Karpas-422 (cell line): ENCODE data around the gene SPON1. TPM values are rescaled to one million over a fixed set of nuclear protein-coding genes. Genes with fewer than 3 reads are reported as not detected.

ENCODE experiments used
- DNase-seq: peaks from one replicate; pipeline ENCODE4 v3.0.0-alpha.2; 2015
- H2AFZ ChIP-seq: fragments of 200-600 bp; sonication (generic); 2 replicates; pipeline ENCODE4 v1.6.1; 2014; ENCODE audit warnings: antibody characterized with exemption, low read length, mixed read lengths
- H3K27ac ChIP-seq: fragments of 200-600 bp; sonication (generic); 2 replicates; pipeline ENCODE4 v1.5.1; 2014; ENCODE audit warnings: mild to moderate bottlenecking, low read length, moderate library complexity
- H3K27me3 ChIP-seq: fragments of 200-600 bp; sonication (generic); 2 replicates; pipeline ENCODE4 v1.6.1; 2014; ENCODE audit warnings: low read length, mixed read lengths
- H3K36me3 ChIP-seq: fragments of 200-600 bp; sonication (generic); 2 replicates; pipeline ENCODE4 v1.6.1; 2014; ENCODE audit warnings: low read length, mixed read lengths; ENCODE audit not compliant: insufficient read depth
- H3K4me1 ChIP-seq: fragments of 200-600 bp; sonication (generic); 2 replicates; pipeline ENCODE4 v1.6.1; 2014; ENCODE audit warnings: mild to moderate bottlenecking, low read length, mixed read lengths
- H3K4me2 ChIP-seq: fragments of 200-600 bp; sonication (generic); 2 replicates; pipeline ENCODE4 v1.6.1; 2014; ENCODE audit warnings: low read length, low read depth, mild to moderate bottlenecking; ENCODE audit not compliant: poor library complexity, severe bottlenecking
- H3K4me3 ChIP-seq: fragments of 200-600 bp; sonication (generic); 2 replicates; pipeline ENCODE4 v1.5.1; 2014; ENCODE audit warnings: mild to moderate bottlenecking, antibody characterized with exemption, low read length, mixed read lengths
- H3K79me2 ChIP-seq: fragments of 200-600 bp; sonication (generic); 2 replicates; pipeline ENCODE4 v1.6.1; 2014; ENCODE audit warnings: mild to moderate bottlenecking, low read length, mixed read lengths
- H3K9ac ChIP-seq: fragments of 200-600 bp; sonication (generic); 2 replicates; pipeline ENCODE4 v1.6.0; 2014; ENCODE audit warnings: low read length
- H3K9me2 ChIP-seq: fragments of 200-600 bp; sonication (generic), shearing (Covaris generic); replicated peaks from 2 replicates; pipeline ENCODE4 v1.6.0; 2014; ENCODE audit warnings: mild to moderate bottlenecking, low read length, moderate library complexity; ENCODE audit not compliant: insufficient read depth
- H3K9me3 ChIP-seq: fragments of 300-700, 200-600 bp; sonication (generic); 2 replicates; pipeline ENCODE4 v1.6.1; 2014; ENCODE audit warnings: low read length, mixed read lengths
- H4K20me1 ChIP-seq: fragments of 200-600 bp; sonication (generic); 2 replicates; pipeline ENCODE4 v1.6.1; 2014; ENCODE audit warnings: mild to moderate bottlenecking, antibody characterized with exemption, low read length, low read depth; ENCODE audit not compliant: insufficient read depth
- total RNA-seq: library from RNA; depleted of rRNA; stranded (reverse); fragments of >200 nt; shearing (Covaris generic); gene quantifications from 2 replicates; pipeline ENCODE4 v1.2.3, GENCODE V29; 2014; ENCODE audit warnings: low replicate concordance

Gene SPON1
- total RNA-seq, 1 experiment from 2014 or later, result not detected

DNA sequence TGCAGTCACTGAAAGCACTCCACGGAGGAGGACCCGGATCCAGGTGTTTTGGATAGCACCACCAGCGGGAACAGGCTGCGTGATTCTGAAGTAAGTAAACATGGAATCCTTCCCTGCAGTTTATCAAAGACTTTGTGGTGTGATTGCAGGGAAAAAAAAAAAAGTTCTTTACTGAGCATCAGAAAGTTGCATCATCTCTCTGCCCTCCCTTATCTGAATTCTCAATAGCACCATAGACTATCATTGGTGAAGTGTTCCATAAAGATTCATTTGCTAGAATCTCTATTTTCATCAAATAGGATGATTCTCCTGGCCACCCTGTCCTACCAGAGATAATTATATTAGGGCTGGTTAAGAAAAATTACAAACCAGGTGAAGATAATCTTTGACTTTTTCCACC lies 79.0 kb downstream of the SPON1 start:
- Histone ChIP-seq H3K4me1 (no peaks in the 10 kb centered on the region), H3K4me3 (no peak overlapping the region), H3K9ac (no peak overlapping the region), H3K4me2 (no peak overlapping the region), H4K20me1 (no peaks in the 10 kb centered on the region), H3K36me3 (no peaks in the 10 kb centered on the region), H2AFZ (no peak overlapping the region), H3K9me3 (no peaks in the 10 kb centered on the region), H3K79me2 (no peaks in the 10 kb centered on the region), H3K27ac (no peak overlapping the region), H3K9me2 (no peaks in the 10 kb centered on the region), H3K27me3 (no peaks in the 10 kb centered on the region)
- no peak for DNase-seq

DNA sequence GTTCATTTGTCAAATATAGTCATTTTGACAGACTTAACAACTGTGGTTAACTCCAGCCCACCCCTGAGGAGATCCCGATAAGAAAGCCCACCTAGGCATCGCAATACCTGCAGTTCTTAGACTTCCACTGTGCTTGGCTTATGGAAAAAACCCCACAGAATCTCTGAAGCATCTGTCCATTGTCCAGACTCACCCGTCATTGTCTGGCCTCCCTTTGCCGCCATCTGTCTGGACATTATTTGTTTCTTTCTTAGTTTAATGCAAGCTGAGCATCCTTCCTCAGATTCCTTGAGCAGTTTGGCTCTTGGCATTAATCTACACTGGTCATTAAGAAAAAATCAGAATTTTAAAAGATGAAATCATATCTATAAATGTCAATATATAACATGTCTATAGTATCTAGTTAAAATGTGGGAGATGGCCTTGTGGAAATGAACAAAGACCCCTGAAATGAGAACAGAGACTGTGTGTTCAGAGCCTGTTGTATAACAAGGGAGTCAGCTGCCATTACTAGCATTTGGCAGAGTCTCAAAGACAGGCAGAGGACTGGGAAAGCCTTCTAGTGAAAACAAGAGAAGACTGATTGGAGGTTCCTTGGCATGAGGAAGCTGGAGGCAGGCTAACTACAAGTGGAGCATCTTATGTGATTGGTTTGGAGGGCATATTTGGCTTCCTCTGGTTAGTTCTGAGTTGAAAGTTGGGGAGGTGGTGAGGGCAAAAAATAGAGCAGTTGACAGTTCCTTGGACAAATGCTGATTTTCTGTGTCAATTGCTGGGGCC lies 80.4 kb downstream of the SPON1 start:
- H3K9me2 ChIP-seq, result no peaks in the 10 kb centered on the region

DNA sequence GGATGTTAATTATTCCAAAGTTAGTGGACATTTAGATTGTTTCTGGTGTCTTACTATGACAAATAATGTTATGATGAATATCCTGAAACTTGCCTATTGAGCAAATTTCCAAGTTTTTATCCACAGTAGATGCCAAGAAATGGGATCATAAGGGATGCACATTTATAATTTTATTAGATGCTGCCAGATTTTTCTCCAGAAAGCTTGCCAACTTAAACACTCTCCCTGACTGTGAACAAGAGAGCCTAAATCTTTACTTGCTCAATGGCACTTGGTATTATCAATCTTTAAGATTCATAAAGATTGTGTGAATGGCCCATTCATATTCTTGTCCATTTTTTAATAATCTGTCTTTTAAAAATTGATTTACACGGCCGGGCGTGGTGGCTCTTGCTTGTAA lies 82.4 kb downstream of the SPON1 start:
- Histone ChIP-seq H3K9me2 (no peaks in the 10 kb centered on the region), H4K20me1 (no peaks in the 10 kb centered on the region), H3K27me3 (no peaks in the 10 kb centered on the region), H3K79me2 (no peaks in the 10 kb centered on the region), H3K27ac (no peak overlapping the region), H3K4me3 (no peak overlapping the region), H3K9me3 (no peaks in the 10 kb centered on the region), H3K4me2 (no peak overlapping the region), H2AFZ (no peak overlapping the region), H3K4me1 (no peaks in the 10 kb centered on the region), H3K36me3 (no peaks in the 10 kb centered on the region), H3K9ac (no peak overlapping the region)
- no peak for DNase-seq

More for the DNA sequence above, 80.4 kb downstream of the SPON1 start:
- Histone ChIP-seq H3K4me1 (no peaks in the 10 kb centered on the region), H3K9me3 (no peaks in the 10 kb centered on the region), H3K27ac (no peak overlapping the region), H3K36me3 (no peaks in the 10 kb centered on the region), H3K79me2 (no peaks in the 10 kb centered on the region), H2AFZ (no peak overlapping the region), H3K27me3 (no peaks in the 10 kb centered on the region), H3K9ac (no peak overlapping the region), H3K4me2 (no peak overlapping the region), H3K4me3 (no peak overlapping the region), H4K20me1 (no peaks in the 10 kb centered on the region)
- DNase-seq, result no peak

DNA sequence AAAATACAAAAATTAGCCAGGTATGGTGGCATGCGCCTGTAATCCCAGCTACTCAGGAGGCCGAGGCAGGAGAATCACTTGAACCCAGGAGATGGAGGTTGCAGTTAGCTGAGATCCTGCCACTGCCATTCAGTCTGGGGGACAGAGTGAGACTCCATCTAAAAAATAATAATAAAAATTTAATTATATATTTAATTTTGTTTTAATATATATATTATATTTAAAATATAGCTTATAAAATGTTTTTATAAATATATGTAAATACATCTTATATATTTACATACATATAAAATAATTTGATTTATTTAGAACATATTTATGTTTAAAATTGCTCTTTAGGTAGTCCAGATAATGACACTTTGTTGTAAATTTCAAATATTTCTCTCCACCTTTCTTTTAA lies 82.9 kb downstream of the SPON1 start:
- DNase-seq, result no peak
- Histone ChIP-seq H3K9me2 (no peaks in the 10 kb centered on the region), H3K79me2 (no peaks in the 10 kb centered on the region), H3K36me3 (no peaks in the 10 kb centered on the region), H3K4me2 (no peak overlapping the region), H2AFZ (no peak overlapping the region), H3K9me3 (no peaks in the 10 kb centered on the region), H3K27me3 (no peaks in the 10 kb centered on the region), H3K9ac (no peak overlapping the region), H3K4me3 (no peak overlapping the region), H3K27ac (no peak overlapping the region), H4K20me1 (no peaks in the 10 kb centered on the region), H3K4me1 (no peaks in the 10 kb centered on the region)

DNA sequence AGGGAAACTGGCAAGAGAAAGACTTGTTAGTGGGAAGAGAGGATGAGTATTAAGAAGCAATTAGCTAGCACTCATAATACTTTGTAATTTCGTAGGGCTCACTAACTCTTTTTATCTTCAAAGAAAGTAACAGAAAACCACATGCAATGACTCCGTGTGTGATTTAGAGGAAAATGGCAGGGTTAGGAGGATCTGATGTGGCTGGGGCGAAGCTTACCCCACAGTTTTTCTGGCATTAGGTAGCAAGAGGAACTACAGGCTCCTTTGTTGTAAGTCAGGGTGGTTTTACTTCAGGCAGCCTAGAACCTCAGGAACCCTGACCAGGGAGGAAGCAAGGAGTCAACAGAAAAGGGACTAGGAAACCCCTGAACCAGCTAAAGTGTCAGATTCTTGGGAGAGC lies 89.7 kb downstream of the SPON1 start:
- no peaks in the 10 kb centered on the region for H3K9me3 ChIP-seq

DNA sequence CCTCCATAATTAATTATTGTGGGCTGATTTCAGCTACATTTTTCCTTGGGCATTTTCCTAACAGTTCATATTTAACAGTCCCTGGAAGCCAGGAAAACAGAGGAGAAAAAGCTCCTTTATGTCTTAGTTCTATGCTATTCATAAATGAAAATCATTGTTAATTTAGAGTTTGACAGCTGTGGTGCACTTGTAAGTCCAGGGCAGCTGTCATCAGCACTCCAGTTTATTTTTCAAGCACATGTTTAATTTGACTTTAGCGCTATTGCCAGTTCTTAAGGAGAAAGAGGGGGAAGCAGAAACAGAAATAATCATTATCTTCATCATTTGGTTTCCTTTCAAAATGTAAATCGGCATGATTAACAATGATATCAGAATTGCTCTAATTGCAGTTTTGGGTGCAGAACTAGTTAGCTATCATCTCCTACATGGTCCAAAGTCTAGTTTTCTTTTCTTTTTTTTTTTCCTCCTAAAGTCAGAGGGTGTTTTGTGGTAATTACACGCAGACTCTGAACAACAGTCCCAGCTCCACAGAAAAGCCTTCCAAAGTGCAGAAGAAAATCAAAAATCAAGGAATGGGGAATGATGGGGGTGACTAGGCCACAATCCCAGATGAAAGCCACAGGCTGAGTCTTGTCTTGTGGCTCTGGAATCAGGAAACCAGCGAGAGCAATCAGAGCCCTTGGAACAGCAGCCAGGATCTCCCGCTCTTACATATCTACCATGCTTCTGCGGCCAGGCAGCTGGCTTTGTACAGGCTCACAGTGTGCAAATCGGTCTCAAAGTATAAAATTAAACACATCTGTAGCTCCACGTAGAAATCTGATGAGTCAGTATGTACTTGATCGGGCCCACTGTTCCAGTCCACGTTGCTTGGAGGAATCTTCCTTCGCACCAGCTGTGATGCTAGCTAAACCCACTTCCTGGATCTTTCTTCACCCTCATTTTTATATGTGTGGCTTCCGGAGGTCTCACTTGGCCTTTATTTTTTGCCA lies 91.9 kb downstream of the SPON1 start:
- DNase-seq, result no peak
- Histone ChIP-seq H3K9ac (no peak overlapping the region), H3K27ac (no peak overlapping the region), H3K79me2 (no peaks in the 10 kb centered on the region), H2AFZ (no peak overlapping the region), H3K36me3 (no peaks in the 10 kb centered on the region), H3K4me2 (no peak overlapping the region), H3K4me3 (no peak overlapping the region), H3K9me2 (no peaks in the 10 kb centered on the region), H4K20me1 (no peaks in the 10 kb centered on the region), H3K9me3 (no peaks in the 10 kb centered on the region), H3K27me3 (no peaks in the 10 kb centered on the region), H3K4me1 (no peaks in the 10 kb centered on the region)

More for the DNA sequence above, 89.7 kb downstream of the SPON1 start:
- Histone ChIP-seq H3K4me1 (no peaks in the 10 kb centered on the region), H2AFZ (no peak overlapping the region), H3K79me2 (no peaks in the 10 kb centered on the region), H3K4me2 (no peak overlapping the region), H3K9ac (no peak overlapping the region), H3K9me2 (no peaks in the 10 kb centered on the region), H3K36me3 (no peaks in the 10 kb centered on the region), H3K27me3 (no peaks in the 10 kb centered on the region), H3K4me3 (no peak overlapping the region), H4K20me1 (no peaks in the 10 kb centered on the region), H3K27ac (no peak overlapping the region)
- DNase-seq, result no peak

DNA sequence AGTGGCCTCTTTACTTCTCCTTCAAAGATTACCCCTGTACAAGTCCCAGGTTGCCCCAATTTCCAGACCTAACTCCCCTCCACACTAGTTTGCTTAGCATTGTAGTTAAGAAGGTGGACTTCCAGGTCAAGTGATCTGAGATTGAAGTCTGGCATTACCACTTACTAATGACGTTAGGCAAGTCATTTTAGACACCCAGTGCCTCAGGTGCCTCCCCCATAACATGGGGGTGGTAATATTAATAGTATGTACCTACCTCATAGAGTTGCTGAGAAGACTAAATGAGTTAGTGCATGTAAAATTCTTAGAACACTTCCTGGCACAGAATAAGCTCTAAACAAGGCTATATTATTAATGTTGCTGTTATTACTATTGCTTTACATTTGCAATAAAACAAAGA lies 93.4 kb downstream of the SPON1 start:
- Histone ChIP-seq H3K79me2 (no peaks in the 10 kb centered on the region), H3K9me2 (no peaks in the 10 kb centered on the region), H4K20me1 (no peaks in the 10 kb centered on the region), H3K27me3 (no peaks in the 10 kb centered on the region), H3K9me3 (no peaks in the 10 kb centered on the region), H3K4me1 (no peaks in the 10 kb centered on the region), H2AFZ (no peak overlapping the region), H3K4me3 (no peak overlapping the region), H3K9ac (no peak overlapping the region), H3K27ac (no peak overlapping the region), H3K4me2 (no peak overlapping the region), H3K36me3 (no peaks in the 10 kb centered on the region)
- no peak for DNase-seq

DNA sequence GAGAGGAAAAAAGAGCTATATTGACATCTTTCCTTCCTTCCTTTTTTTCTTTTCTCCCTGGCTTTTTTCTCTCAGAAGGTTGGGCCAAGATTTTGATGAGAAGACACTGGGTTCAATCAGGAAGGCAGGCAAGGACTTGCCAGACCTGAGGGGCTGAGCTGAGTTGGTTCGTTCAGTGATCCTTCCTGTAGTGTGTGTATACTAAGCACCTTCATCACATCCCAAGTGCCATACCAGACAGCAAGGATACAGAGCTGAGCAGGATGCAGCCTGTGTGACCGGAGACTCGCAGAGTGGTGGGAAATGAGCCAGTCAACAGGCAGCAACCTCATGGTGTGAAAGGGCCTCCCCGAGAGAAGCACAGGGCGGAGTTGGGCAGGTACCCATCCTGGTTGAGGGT lies 95.5 kb downstream of the SPON1 start:
- H3K79me2 ChIP-seq, result no peaks in the 10 kb centered on the region
- H3K36me3 ChIP-seq, result no peaks in the 10 kb centered on the region
- DNase-seq, result no peak
- no peaks in the 10 kb centered on the region for H3K27me3 ChIP-seq
- H3K9me3 ChIP-seq, result no peaks in the 10 kb centered on the region
- H2AFZ ChIP-seq, result no peak overlapping the region
- no peaks in the 10 kb centered on the region for H4K20me1 ChIP-seq
- no peaks in the 10 kb centered on the region for H3K9me2 ChIP-seq
- no peak overlapping the region for H3K4me3 ChIP-seq
- H3K9ac ChIP-seq, result no peak overlapping the region
- no peaks in the 10 kb centered on the region for H3K4me1 ChIP-seq
- no peak overlapping the region for H3K27ac ChIP-seq
- no peak overlapping the region for H3K4me2 ChIP-seq
